ENCODE measurements around the gene HDAC4.

DNA sequence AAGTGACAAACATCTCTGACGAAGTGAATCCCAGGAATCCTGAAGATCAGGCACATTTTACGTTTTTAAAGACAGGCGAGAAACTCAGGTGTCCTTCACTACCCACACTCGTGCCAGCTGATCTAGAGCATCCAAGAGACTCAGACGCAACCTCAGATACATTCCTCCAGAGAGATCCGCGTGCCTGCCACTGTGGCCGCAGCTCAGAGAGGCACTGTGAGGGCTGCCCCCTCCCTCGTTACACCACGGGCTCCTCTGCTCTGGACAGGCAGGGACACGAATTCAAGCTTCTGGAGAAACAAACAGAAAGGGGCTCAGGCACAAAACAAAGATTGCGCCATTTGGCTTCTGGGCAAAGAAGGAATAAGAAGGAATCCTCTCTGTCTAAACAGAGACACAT, 268.0 kb downstream of the HDAC4 start:
- TF ChIP-seq GATA2 (IDR thresholded peaks at IDR 0.05; ENCODE audit: low read depth, low read length), result no peak
- TF ChIP-seq GATA3 (IDR thresholded peaks at IDR 0.05; ENCODE audit: low read depth, low read length), result no peak

Data from SH-SY5Y (cell line).